ENCODE measurements around the gene MAP7D2.

The MAP7D2 gene

DNA sequence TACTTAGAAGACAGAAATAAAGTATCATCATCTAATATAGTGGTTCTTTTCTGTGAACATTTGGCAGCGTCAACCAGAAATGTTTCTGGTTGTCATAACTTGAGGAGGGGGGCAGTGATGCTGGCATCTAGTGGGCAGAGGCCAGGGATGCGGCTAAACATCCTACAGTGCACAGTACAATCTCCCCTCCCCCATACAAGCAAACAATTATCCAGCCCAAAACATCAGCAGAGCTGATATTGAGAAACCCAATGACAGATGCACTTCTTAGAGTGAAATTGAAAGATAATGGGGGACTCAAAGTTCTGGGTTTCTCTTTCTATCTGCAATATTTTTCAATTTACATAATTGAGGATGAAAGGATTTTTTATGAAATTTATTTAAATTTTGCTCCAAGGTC, 26.9 kb upstream of the MAP7D2 start:
- TF ChIP-seq, protein P1, sequence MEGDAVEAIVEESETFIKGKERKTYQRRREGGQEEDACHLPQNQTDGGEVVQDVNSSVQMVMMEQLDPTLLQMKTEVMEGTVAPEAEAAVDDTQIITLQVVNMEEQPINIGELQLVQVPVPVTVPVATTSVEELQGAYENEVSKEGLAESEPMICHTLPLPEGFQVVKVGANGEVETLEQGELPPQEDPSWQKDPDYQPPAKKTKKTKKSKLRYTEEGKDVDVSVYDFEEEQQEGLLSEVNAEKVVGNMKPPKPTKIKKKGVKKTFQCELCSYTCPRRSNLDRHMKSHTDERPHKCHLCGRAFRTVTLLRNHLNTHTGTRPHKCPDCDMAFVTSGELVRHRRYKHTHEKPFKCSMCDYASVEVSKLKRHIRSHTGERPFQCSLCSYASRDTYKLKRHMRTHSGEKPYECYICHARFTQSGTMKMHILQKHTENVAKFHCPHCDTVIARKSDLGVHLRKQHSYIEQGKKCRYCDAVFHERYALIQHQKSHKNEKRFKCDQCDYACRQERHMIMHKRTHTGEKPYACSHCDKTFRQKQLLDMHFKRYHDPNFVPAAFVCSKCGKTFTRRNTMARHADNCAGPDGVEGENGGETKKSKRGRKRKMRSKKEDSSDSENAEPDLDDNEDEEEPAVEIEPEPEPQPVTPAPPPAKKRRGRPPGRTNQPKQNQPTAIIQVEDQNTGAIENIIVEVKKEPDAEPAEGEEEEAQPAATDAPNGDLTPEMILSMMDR (conservative IDR thresholded peaks at IDR 0.05; ENCODE audit: low read length) = no peak
- no peak overlapping the region for H3K4me3 ChIP-seq (ENCODE audit: low read length)
- no peak for DNase-seq (ENCODE audit: low read depth)

DNA sequence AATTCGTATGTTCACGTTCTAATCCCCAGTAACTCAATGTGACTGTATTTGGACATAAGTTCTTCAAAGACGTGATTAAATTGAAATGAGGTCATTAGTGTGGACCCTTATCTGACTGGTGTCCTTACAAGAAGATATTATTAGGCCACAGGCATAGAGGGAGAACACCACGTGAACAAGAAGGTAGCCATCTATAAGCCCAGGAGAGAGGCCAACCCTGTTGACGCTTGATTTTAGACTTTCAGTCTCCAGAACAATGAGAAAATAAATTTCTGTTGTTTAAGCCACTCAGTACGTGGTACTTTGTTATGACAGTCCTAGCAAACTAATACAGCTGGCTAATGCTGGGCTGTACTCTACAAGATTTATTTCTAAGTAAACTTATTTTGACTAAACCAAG, 26.4 kb upstream of the MAP7D2 start:
- TF ChIP-seq, protein P1 (conservative IDR thresholded peaks at IDR 0.05; ENCODE audit: low read length) = no peak
- H3K4me3 ChIP-seq (ENCODE audit: low read length) = no peak overlapping the region
- DNase-seq (ENCODE audit: low read depth) = no peak

DNA sequence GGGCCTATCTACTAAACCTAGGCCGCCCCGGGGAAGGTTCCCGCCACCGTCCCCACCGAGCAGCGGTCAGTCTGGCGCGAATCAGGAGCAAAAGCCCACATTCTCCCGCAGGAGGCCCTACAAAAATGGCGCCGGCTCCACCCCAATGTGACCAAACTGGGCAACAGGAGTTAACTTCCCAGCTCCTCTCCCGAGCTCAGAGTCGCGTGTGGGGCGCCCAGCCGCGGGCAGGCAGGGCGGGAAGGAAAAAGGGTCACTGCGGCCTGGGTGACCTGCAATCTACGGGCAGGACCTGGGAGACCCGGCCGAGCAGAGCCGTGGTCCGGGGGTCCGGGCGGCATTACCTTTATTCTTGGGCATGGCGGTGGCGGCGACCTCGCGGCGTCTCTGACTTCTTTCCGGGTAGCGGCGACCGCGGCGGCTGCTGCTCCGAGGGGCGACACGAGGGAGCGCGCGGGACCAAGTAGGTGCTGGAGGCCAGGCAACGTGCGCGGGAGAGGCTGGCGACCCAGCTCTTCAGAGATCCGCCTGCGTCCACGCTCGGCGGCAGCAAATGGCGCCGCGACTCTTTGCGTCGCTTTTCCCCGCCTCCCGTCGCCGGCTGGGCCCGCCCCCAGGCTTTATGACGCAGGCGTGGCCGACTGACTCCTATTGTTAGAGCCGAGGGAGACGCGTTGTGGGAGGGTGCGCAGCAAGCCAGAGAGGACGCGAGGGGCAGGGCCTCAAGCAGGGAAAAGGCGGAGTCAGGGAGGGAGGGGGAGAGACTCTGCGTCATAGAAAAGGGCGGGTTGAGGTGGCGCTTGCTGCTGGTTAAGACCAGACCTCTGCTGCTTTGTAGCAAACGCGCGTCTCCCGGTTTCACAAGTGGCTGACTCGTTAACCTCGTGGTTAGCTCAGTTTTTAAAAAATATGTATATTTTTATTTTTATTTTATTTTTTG, 24.8 kb upstream of the MAP7D2 start, which contains the start of gene EIF1AX:
Gene EIF1AX, minus strand, starts transcription at position 558 of the 940 bp plus-strand sequence. Its CDS starts 198 bp downstream, at position 360.
- peak; percentile 96 for DNase-seq (ENCODE audit: low read depth)
- TF ChIP-seq, protein P1 (conservative IDR thresholded peaks at IDR 0.05; ENCODE audit: low read length) = no peak
- H3K4me3 ChIP-seq (ENCODE audit: low read length) = peak within 1 kb of the TSS; percentile 75

DNA sequence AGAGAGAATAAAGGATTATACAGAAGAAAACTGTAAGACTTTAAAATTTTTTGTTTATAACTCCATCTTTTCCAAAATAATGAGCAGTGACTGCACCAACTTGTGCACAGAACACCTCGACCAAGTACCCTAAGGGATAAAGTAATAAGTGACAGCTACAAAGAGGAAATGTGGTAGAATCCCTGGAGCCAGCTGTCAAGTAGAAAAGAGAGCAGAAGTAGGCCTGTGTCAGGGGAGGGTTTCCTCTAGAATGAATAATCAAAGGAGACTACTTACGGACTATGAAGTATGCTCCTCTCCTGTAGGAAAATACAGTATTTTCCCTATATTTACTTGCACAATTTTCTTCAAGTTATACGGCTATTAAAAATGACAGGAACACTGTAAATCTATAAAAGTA, 23.7 kb upstream of the MAP7D2 start:
- H3K4me3 ChIP-seq (ENCODE audit: low read length) = peak overlapping the region; percentile 75
- TF ChIP-seq, protein P1 (conservative IDR thresholded peaks at IDR 0.05; ENCODE audit: low read length) = no peak
- DNase-seq (ENCODE audit: low read depth) = no peak

DNA sequence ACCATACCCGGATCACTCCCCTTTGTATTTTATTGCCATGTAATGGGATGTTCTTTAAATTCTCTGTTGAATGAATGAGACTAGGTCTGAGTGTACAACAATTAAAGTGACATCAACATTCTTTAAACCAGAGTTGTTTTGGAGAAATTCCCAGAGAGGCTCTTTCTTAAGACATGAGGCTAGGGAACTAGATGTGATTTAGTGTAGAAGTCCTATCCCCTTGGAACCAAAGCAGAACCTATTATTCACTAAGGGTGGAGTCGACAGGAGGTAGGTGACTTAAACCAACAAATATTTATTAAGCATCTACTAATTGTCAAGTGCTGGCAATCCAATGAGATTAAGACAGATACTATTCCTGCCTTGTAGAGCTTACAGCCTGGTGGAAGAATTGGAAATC, 23.3 kb upstream of the MAP7D2 start:
- TF ChIP-seq, protein P1 (conservative IDR thresholded peaks at IDR 0.05; ENCODE audit: low read length) = no peak
- H3K4me3 ChIP-seq (ENCODE audit: low read length) = peak overlapping the region; percentile 75
- DNase-seq (ENCODE audit: low read depth) = peak; percentile 84

DNA sequence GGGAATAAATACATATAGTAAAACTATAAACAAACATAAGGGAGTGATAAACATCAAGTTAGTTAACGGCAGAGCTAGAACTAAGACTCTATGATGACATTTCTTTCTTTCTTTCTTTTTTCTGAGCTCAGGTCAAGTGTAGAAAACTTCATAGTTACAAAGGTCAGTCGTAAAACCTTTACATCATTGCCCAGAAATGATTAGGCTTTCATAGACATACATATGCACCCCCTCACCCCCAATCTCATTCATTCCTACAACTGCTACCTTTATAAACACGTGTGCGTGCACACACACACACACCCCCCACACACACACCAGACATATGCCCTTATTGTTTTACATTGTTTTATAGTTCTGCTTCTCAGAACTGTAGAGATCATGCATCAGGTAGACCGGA, 19.2 kb upstream of the MAP7D2 start:
- no peak for DNase-seq (ENCODE audit: low read depth)
- TF ChIP-seq, protein P1 (conservative IDR thresholded peaks at IDR 0.05; ENCODE audit: low read length) = no peak
- no peak overlapping the region for H3K4me3 ChIP-seq (ENCODE audit: low read length)

DNA sequence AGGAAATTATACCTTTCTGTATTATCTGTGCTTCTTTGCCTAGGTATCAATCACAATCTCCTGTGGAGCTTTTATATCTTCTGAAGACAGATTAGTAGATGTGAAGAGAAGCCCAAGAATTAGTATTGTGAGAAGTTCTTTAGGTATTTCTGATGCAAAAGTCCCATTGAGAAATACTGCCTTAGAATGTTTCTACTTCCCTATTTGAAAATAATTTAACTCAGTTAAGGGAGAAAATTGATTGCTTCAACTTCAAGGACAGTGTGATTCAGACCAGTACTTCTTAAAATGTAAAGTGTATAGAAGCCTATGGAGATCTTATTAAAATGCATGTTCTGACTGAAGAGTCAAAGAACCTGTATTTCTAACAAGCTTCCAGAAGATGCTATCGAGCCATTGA, 16.0 kb upstream of the MAP7D2 start:
- no peak overlapping the region for H3K4me3 ChIP-seq (ENCODE audit: low read length)
- TF ChIP-seq, protein P1 (conservative IDR thresholded peaks at IDR 0.05; ENCODE audit: low read length) = no peak
- DNase-seq (ENCODE audit: low read depth) = no peak

Measured in AG10803 (cell line).